NCI-H2029 (cell line): Measurements from ENCODE around the gene BACH2.
"Not testable (repeated sequence)": the region's sequence is repeated elsewhere in the genome, so short reads cannot be mapped to it uniquely, and the experiment has no call there.

Source experiments
- DNase-seq: peaks from one replicate; lab custom pipeline; 2025; lab: John Stamatoyannopoulos, UW

BACH2 gene

DNA sequence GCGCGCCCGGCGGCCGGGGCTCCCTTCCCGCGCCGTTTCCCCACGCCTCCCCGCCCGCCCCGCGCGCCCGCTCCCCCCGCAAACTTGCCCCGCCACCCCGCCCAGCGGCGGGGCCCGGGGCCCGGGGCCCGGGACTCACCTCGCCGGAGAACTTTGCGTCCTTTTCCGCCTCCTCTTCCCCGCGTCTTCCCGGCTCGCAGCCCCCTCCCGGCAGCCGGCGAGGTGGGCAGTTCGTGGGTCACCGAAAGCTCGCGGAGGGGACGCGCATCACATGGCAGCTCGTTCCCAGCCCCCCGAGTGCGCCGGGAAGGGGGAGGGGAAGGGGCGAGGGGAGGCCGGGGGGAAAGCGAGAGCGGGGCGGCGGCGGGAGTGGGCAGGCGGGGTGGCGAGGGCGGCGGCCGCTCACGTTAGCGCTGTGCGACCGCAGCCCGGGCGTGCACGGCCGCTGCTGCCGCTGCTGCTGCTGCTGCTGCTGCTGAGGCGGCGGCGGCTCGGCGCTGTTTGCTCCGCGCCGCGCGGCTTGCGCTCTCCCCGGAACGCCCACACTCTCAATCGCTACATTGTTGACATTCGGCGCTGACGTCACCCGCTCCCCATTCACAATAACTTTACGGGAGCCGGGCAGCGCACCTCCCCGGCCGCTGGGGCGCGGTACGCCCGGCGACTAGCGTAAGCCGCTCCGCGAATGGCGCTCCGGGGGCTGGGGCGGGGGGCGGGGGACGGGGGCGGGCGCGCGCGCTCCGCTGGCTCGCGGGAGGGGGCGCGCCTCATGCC is at the start of gene BACH2:
Gene BACH2 (minus strand): TSS at position 503 of the 774 bp plus-strand sequence. CDS start 287,999 bp downstream, outside the sequence.
- peak; percentile 74 for DNase-seq

DNA sequence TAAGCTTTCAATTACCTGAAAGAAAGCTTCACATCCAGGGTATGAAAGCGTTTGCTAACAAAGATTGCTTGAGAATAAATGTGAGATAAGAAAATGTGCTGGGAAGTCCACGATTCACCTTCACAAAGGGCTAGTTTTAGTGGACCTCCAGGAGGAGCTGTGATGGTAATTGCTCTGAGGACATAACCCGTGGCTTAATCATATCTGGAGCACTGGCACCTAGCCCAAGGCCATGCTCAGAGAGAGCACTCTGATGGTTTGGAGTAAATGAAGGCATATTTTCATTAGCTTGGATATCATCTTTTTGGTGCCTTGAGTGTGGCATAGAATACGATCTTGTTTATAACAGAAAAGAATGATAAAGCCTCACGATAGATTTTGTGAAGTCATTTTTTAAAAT is 46.9 kb upstream of the BACH2 start:
- no peak for DNase-seq

DNA sequence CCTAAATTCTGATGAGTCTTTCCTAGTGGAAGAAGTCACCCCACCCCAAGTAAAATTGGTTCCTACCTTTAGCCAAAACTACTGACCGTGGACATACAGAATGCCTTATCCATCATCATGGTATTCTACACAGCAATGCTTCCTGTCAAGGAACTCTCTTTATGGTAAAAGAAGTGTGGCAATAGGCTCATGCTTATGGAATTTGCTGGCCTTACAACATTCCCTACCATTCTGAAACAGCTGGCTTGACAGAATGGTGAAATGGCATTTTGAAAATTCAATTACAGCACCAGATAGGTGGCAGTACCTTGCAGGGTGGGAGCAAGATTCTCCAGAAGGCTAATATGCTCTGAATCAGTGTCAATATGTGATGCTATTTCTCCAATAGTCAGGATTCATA is 41.8 kb upstream of the BACH2 start:
- no peak for DNase-seq

DNA sequence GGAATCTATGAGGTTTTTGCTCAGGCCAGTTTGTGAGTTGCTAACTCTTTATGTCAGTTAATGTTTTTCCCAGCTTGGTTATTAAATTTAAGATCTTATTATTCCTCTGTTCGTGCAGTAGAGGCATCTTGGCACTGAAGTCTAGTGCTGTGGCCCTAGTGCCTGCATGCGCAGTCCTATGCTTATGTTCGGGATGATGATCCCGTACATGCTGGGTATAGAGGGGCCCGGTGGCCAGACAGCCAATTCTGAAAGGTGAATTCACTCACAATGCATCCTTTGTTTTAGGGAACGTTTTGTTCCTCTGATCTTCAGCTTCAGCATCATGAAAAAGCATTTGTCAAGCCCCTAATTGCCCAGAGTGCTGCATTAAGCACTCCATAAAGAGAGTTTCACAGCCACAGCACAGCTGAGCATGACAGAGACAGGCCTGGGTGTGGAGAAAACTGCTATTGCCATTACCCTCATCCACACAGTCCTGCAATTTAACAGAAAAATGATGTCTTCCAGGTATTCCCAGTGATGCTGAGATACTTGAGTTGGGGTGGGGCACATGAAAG is 39.8 kb upstream of the BACH2 start:
- DNase-seq: no peak

DNA sequence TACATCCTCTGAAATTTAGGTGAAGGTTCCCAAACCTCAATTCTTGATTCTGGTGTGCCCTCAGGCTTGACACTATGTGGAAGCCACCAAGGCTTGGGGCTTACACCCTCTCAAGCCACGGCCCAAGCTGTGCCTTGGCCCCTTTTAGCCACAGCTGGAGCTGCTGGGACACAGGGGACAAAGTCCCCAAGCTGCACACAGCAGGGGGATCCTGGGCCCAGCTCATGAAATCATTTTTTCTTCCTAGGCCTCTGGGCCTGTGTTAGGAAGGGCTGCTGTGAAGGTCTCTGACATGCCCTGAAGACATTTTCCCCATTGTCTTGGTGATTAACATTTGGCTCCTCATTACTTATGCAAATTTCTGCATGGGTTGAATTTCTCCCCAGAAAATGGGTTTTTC is 37.3 kb upstream of the BACH2 start:
- DNase-seq: no peak

DNA sequence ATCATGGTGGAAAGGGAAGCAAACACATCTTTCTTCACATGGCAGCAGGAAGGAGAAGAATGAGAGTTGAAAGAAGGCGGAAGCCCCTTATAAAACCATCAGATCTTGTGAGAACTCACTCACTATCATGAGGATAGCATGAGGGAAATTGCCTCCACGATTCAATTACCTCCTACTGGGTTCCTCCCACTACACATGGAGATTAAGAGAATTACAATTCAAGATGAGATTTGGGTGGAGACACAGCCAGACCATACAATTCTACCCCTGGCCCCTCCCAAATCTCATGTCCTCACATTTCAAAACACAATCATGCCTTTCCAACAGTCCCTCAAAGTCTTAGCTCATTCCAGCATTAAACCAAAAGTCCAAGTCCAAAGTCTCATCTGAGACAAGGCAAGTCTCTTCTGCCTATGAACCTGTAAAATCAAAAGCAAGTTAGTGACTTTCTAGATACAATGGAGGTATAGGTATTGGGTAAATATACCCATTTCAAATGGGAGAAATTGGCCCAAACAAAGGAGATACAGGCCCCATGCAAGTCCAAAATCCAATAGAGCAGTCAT is 36.4 kb upstream of the BACH2 start:
- not testable (repeated sequence) for DNase-seq

DNA sequence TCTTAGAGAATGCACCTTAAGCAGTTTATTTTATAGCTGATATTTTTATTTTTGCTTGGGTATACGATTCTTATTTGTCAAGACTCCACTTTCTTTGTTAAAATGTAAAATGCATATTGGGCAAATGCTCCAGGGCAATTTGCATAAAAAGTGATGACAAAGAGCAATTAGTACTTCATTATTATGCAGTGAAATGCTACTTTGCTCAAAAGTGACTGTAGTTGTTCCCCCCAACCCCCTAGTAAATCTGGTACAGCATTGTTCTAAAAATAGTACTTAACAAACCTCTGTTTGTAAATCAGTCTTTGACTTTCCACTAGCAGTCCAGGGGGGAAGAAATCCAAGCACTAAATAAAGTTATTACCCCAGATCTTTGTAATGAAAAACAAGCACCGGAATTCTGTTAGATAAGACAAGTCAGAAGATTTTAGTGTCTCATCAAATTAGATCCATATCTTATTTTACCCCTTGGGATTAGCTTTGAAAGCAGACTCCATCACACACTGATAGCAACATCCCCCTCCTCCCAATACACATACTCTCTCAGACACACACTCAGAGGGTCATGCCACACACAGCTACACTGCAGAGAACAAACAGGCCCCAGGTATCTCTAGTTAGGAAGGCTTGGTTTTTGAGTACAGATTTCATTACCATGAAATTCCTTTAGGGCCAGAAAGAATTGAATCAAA is 32.9 kb upstream of the BACH2 start:
- no peak for DNase-seq

DNA sequence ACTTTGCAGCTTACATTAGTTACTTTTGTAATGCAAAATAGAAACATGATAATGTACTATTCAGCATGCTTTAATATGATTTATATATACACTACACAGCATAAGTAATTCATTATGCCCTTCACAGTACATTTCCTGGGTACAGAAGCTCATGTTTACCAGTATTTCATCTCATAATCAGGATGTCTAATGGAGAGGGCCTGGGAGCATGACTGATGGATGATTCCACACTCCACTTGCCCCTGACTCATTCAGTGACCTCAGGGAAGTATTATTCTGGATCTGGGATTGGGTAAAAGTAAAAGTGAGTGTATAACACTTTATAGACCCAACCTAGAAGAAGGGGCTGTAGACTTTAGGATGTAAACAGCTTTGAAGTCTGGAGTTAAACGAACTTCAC is 31.4 kb upstream of the BACH2 start:
- no peak for DNase-seq

DNA sequence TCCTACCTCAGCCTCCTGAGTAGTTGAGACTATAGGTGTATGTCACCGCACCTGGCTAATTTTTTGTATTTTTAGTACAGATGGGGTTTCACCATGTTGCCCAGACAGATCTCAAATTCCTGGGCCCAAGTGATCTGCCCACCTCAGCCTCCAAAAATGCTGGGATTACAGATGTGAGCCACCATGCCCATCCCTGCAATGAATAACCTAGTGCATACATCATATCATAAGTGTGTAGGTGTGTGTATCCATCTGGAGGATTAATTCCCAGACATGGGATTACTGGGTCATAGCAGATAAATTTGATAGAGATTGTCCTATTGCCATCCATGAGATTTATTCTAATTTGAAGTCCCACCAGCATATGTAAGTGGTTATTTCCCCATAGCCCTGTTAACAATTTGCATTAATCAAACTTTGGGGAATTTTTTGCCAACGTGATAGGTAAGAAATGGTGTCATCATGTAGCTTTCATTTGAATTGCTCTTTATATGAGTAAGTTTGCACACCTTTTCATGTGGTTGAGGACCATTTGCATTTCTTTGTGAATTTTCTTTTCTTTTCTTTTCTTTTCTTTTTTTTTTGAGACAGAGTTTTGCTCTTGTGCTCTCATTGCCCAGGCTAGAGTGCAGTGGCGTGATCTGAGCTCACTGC is 29.9 kb upstream of the BACH2 start:
- no peak for DNase-seq

DNA sequence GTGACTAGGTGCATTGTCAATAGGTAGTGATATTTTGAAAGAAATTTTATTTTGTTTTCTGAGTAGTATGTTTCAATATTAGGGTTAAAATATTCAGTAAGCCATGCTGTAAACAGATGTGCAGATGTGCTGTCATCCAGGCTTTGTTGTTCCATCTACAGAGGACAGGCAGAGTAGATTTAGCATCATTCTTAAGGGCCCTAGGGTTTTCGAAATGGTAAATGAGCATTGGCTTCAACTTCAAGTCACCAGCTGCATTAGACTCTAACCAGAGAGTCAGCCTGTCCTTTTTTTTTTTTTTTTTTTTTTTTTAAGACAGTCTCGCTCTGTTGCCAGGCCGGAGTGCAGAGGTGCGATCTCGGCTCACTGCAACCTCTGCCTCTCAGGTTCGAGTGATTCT is 27.1 kb upstream of the BACH2 start:
- DNase-seq: no peak

DNA sequence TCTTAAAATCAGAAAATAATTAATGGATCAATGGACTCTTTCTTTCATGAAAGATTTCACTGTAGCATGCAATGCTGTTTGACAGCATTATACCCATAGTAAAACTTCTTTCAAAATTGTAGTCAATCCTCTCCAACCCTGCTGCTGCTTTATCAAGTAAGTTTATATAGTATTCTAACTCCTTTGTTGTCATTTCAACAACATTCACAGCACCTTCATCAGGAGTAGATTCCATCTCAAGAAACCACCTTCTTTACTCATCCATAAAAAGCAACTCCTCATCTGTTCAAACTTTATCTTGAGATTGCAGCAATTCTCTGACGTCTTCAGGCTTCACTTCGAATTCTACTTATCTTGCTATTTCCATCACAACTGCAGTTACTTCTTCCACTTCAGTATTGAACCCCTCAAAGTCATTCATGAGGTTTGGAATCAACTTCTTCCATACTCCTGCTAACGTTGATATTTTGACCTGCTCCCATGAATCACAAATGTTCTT is 26.4 kb upstream of the BACH2 start:
- DNase-seq: no peak

DNA sequence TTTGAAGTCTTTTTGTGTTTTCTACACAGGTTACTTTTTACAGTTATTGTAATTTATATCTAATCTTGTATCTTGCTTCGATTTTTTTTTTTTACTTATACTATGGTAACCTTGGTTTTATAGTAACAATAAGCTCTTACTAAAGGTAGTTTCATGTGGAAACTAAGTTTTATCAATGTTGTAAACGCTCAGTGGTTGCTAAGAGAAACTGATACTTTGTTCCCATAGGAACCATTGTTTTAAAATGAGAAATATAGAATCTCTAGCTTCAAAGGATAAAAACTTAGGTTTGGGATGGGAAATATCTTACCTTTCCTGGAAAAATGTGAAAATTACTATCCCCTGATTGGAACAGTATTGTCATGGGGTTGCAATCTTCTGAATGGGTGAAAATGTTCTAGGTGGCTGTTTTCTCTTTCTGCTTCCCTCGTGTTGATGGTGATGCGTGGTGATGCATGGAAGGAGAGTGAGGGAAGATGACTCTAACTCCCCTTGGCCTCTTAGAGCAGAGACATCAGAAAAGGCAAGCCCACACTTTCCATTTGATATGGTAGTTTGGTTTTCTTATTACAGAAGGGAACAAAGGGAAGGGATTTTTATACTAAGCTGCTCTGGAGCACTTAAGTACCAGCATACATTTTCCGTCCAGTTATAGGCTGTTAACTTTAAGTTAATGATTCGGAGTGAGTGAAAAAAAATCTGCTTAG is 23.5 kb upstream of the BACH2 start:
- DNase-seq: no peak

DNA sequence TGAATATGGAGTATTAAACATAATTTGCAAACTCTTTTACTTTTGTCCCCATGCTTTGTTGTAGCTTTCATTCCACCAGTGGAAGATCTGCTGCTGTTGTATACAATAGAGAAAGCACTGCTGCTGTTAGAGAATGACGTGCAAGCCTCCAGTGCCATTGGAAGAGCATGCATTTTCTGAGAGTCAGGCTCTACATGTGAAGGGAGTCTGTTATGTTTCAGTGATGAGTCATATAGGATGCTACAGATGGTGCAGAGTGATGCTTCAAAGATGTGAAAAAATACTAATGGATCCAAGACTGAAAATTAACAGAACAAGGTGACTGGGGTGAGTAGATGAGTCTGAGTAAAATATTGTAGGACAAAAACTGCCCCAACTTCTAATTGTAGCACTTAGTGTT is 22.4 kb upstream of the BACH2 start:
- no peak for DNase-seq

DNA sequence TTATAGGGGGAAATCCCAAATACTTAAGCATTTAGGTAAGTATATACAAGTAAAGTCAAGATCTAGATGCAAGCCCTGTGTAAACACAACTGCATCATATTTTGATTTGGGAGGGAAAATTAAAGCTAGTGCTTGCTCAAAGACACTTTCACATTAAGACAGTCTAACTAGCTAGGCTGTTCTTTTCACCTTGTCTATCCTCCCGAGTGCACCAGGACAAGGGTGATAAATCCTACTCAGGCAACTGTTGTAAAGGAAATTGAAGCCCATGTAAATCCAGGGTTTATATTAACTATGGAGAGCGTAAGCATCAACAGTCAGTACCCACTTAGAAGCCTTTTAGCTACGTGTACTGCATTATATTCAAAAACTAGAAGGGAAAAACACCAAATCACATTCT is 19.3 kb upstream of the BACH2 start:
- no peak for DNase-seq

DNA sequence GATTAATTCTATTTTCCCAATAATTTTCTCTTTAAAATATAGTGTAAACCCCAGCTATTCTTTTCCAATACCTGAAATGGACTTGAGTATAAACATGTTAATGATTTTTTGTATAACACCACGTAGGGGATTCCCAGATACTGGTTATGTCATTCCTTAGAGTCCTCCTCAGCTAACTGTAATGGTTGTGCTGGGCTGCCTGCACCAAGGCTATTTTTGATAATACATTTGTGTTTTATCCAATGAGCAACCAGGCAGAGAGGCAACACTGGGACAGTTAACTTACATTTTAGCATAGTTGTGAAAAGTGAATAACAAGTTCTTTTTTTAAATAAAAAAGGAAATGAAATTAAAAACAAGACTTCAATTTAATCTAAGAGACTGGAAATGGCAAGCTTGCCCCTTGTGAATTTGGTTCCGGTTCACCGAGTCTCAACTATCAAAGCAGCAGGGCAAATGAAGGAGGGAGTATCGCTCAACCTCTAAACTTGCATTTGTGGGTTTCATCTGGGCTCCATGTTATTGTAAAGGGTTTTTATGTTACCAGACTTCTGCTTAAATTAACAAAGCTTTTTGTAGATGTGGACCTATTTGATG is 18.8 kb upstream of the BACH2 start:
- no peak for DNase-seq

DNA sequence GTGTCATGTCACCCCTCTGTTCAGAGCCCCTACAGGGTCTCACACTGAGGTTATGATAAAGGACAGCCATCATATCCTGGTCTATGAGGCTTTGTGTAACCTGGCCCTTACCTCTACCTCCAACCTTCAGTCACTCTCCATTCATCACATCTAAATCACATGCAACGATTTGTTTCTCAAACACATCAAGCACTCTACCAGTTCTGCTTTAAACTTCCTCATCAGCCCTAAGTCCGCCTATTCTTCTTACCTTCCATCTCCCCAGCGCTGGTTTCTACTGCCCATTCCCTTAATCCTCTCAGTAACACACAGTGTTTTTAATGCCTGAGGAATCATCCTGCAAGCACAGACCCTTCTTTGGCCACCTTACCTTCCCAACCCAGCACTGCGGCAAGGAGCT is 17.9 kb upstream of the BACH2 start:
- DNase-seq: no peak

DNA sequence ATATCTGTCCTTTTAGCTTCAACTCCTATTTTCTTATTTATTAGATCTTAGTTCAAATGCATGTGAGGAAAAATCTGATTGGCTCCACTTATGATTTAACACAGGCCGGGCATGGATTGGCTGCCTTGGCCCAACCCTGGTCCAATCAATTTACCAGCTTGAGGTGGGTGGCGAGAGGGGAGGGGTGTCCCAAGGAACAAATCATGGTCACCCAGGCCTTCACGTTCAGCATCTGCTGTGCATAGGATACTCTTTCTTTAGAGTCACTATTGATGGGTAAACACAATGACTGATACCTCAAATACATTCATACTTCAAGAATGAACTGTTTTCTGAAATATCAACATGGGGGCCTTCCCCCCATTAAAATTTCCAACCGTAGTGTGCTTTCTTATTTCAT is 14.9 kb upstream of the BACH2 start:
- DNase-seq: no peak

DNA sequence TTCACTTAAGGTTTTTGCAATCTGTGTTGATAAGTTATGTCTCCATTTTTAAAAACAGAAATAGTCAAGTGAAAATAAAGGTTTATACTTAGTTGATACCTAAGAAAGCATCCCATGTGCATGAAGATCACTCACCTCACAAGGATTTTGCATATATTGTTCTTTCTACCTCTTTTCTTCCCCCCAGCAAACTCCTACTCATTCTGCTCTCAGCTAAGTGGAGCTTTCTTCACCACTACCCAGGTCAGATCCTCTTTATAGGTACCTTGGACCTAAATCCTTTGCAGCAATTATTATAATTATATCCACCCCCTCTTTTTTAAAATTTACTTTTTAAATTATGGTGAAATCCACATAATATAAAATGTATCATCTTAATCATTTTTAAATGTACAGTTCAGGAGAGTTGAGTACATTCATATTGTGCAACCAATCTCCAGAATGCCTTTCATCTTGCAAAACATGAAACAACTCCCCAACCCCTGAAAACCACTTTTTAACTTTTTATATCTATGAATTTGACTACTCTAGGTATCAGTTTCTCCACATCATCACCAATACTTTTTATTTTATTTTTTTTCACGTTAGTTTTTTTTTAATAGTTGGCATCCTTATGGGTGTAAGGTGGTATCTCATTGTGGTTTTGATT is 9.3 kb upstream of the BACH2 start:
- no peak for DNase-seq

DNA sequence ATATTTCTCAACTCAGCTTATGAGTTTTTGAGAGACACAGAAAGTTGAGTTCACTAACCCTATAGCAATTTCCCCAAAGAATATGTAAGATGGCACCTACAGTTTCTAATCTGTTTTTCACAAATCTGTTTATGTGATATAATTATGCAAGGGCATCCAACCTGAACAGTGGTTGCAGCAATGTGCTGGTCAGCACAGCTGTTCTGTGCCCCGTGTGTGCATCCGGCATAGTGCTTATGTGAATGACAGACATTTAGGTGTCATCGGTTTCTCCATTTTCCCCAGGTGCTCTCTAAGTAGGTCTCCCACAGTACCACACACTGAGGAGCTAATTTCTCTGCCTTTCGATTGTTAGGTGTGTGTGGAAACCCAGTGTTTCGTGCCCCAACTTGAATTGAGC is 7.7 kb upstream of the BACH2 start:
- DNase-seq: no peak

DNA sequence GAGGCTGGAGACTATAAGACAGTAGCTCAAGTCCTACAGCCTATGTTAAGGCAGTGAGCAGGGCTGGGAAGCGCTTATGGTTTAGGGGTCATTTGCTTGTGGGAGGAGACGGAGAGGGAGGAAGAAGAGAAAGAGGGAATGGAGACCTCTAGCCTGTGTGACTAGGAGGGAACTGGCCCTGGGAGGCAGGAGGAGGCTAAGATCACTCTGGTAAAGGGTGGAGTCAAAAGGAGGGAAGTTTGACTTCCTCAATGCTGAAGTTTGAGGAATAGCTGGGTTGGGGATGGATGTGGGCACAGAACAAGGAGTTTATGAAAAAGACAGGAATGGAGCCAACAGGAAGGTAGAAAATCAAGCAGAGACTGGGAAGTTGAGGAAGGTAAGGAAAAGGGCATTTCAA is 6.4 kb upstream of the BACH2 start:
- DNase-seq: no peak

DNA sequence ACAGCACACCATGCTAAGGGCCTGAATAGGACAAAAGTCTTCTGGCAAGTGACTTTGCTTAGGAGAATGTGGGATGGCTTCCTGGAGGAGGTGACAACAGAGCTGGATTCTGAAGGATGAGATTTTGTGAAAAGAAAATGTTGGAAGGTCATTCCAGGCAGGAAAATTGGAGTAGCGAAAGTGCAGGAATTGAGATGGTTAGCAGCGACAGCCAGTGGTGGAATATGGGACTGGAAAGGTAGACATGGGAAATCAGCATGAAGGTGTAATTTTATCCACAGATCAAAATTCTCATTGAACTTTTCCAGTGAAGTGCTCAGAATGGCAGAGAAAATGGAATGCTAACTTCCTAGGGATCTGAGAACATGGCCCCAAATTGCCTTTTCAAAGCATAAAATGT is 5.7 kb upstream of the BACH2 start:
- no peak for DNase-seq
